Measurements from ENCODE around the gene PARD3.

PARD3 gene

DNA sequence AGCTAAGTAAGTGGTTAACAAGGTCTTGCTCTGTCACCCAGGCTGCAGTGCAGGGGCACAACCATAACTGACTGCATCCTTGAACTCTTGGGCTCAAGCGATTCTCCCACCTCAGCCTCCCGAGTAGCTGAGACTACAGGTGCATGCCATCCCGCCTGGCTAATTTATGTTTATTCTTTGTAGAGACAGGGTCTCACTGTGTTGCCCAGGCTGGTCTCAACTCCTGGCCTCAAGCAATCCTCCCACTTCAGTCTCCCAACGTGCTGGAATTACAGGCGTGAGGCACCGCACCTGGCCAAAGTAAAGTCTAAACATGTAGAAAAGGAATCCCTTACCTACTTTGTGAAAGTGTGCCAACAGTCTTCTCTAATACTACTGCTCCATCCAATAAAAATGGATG is 17.9 kb downstream of the PARD3 start:
- no peaks in the 10 kb centered on the region for H3K9me3 ChIP-seq (ENCODE audit: insufficient read depth, low read depth, low read length)
- no peaks in the 10 kb centered on the region for H3K9me2 ChIP-seq (replicated peaks; ENCODE audit: low read depth, low read length)
- H3K36me3 ChIP-seq (ENCODE audit: insufficient read depth, low read length), result peaks cover 15% of the 10 kb centered on the region; the same call in 1 of the 2 replicates
- no peak overlapping the region for H2AFZ ChIP-seq (ENCODE audit: low read length)
- no peaks in the 10 kb centered on the region for H3K27me3 ChIP-seq (ENCODE audit: insufficient read depth, low read length, poor library complexity, severe bottlenecking)
- H4K20me1 ChIP-seq (ENCODE audit: insufficient read depth, low read length, poor library complexity, severe bottlenecking), result peaks cover 27% of the 10 kb centered on the region
- H3K4me3 ChIP-seq (ENCODE audit: low read length, poor library complexity, severe bottlenecking), result no peak overlapping the region
- peaks cover 14% of the 10 kb centered on the region for H3K4me1 ChIP-seq (ENCODE audit: insufficient read depth, low read length, poor library complexity, severe bottlenecking)
- peaks cover 90% of the 10 kb centered on the region for H3K79me2 ChIP-seq (ENCODE audit: insufficient read depth, low read length)
- TF ChIP-seq, protein P1, sequence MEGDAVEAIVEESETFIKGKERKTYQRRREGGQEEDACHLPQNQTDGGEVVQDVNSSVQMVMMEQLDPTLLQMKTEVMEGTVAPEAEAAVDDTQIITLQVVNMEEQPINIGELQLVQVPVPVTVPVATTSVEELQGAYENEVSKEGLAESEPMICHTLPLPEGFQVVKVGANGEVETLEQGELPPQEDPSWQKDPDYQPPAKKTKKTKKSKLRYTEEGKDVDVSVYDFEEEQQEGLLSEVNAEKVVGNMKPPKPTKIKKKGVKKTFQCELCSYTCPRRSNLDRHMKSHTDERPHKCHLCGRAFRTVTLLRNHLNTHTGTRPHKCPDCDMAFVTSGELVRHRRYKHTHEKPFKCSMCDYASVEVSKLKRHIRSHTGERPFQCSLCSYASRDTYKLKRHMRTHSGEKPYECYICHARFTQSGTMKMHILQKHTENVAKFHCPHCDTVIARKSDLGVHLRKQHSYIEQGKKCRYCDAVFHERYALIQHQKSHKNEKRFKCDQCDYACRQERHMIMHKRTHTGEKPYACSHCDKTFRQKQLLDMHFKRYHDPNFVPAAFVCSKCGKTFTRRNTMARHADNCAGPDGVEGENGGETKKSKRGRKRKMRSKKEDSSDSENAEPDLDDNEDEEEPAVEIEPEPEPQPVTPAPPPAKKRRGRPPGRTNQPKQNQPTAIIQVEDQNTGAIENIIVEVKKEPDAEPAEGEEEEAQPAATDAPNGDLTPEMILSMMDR (conservative IDR thresholded peaks at IDR 0.05; ENCODE audit: low read length), result no peak
- no peak for TF ChIP-seq EZH2phosphoT487 (IDR thresholded peaks at IDR 0.05; ENCODE audit: borderline replicate concordance)
- H3F3A ChIP-seq (ENCODE audit: low read depth), result no peaks in the 10 kb centered on the region
- no peak overlapping the region for H3K4me2 ChIP-seq (ENCODE audit: low read depth, low read length, poor library complexity, severe bottlenecking)
- no peak overlapping the region for H3K9ac ChIP-seq (ENCODE audit: low read depth, low read length, poor library complexity, severe bottlenecking)

DNA sequence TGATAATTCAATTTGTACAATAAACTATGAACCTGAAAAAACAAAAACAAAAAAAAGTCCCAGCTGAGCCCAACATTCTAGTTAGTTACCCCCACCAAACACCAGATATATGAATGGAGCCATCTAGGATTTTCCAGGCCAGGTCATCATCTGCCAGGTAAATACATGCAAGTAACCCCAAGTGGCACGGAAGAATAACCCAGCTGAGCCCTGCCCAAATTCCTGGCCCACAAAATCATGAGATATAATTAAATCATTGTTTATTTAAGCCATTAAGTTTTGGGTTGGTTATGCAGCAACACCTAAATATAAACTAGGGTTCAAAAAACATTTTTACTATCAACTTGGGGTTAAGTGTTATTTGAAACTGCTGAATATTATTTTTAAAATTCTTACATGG is 19.0 kb downstream of the PARD3 start:
- Histone ChIP-seq H3F3A (ENCODE audit: low read depth) (no peaks in the 10 kb centered on the region), H3K79me2 (ENCODE audit: insufficient read depth, low read length) (peaks cover 91% of the 10 kb centered on the region), H2AFZ (ENCODE audit: low read length) (no peak overlapping the region), H3K9me3 (ENCODE audit: insufficient read depth, low read depth, low read length) (no peaks in the 10 kb centered on the region), H3K4me2 (ENCODE audit: low read depth, low read length, poor library complexity, severe bottlenecking) (no peak overlapping the region), H3K36me3 (ENCODE audit: insufficient read depth, low read length) (peaks cover 15% of the 10 kb centered on the region; the same call in 1 of the 2 replicates), H3K4me3 (ENCODE audit: low read length, poor library complexity, severe bottlenecking) (no peak overlapping the region), H3K9me2 (replicated peaks; ENCODE audit: low read depth, low read length) (no peaks in the 10 kb centered on the region), H3K9ac (ENCODE audit: low read depth, low read length, poor library complexity, severe bottlenecking) (no peak overlapping the region), H3K4me1 (ENCODE audit: insufficient read depth, low read length, poor library complexity, severe bottlenecking) (peaks cover 14% of the 10 kb centered on the region), H4K20me1 (ENCODE audit: insufficient read depth, low read length, poor library complexity, severe bottlenecking) (peaks cover 22% of the 10 kb centered on the region), H3K27me3 (ENCODE audit: insufficient read depth, low read length, poor library complexity, severe bottlenecking) (no peaks in the 10 kb centered on the region)
- TF ChIP-seq, protein P1 (conservative IDR thresholded peaks at IDR 0.05; ENCODE audit: low read length), result no peak
- TF ChIP-seq EZH2phosphoT487 (IDR thresholded peaks at IDR 0.05; ENCODE audit: borderline replicate concordance), result no peak

- Histone ChIP-seq H3K9ac (ENCODE audit: low read depth, low read length, poor library complexity, severe bottlenecking) (no peak overlapping the region), H3K9me3 (ENCODE audit: insufficient read depth, low read depth, low read length) (no peaks in the 10 kb centered on the region), H3K79me2 (ENCODE audit: insufficient read depth, low read length) (peaks cover 92% of the 10 kb centered on the region), H4K20me1 (ENCODE audit: insufficient read depth, low read length, poor library complexity, severe bottlenecking) (peaks cover 20% of the 10 kb centered on the region), H2AFZ (ENCODE audit: low read length) (no peak overlapping the region), H3F3A (ENCODE audit: low read depth) (no peaks in the 10 kb centered on the region), H3K9me2 (replicated peaks; ENCODE audit: low read depth, low read length) (no peaks in the 10 kb centered on the region), H3K27me3 (ENCODE audit: insufficient read depth, low read length, poor library complexity, severe bottlenecking) (no peaks in the 10 kb centered on the region), H3K4me3 (ENCODE audit: low read length, poor library complexity, severe bottlenecking) (no peak overlapping the region), H3K4me1 (ENCODE audit: insufficient read depth, low read length, poor library complexity, severe bottlenecking) (peaks cover 17% of the 10 kb centered on the region), H3K4me2 (ENCODE audit: low read depth, low read length, poor library complexity, severe bottlenecking) (no peak overlapping the region), H3K36me3 (ENCODE audit: insufficient read depth, low read length) (peaks cover 15% of the 10 kb centered on the region; the same call in 1 of the 2 replicates)
- TF ChIP-seq, protein P1 (conservative IDR thresholded peaks at IDR 0.05; ENCODE audit: low read length), result no peak
- no peak for TF ChIP-seq EZH2phosphoT487 (IDR thresholded peaks at IDR 0.05; ENCODE audit: borderline replicate concordance)
These were observed 19.8 kb downstream of the PARD3 start for GRCh38 chr10:34795334-34795733.

All from Loucy (cell line).